ENCODE measurements around the gene OLFM3. TPM values are rescaled to one million over a fixed set of nuclear protein-coding genes. Genes with fewer than 3 reads are reported as not detected.

The OLFM3 gene
- total RNA-seq, 1 donor from 2014 or later: 7.5 TPM

- Mint-ChIP-seq H3K27me3 (ENCODE audit: low read depth) (no peaks in the 10 kb centered on the region), H3K4me3 (no peak overlapping the region), H3K27ac (peak overlapping the region; percentile 60), H3K36me3 (no peaks in the 10 kb centered on the region), H3K9me3 (peaks cover 28% of the 10 kb centered on the region), H3K4me1 (peaks cover 3% of the 10 kb centered on the region)
- DNase-seq (ENCODE audit: low spot score in 2 of 2, unreplicated experiment in 2 of 2): no peak
- no peak for TF ChIP-seq CTCF (IDR thresholded peaks at IDR 0.05; ENCODE audit: unreplicated experiment)
Measured at GRCh38 chr1:101756411-101756810, 240.3 kb downstream of the OLFM3 start.

Measured in mesothelial cell of epicardium (in vitro differentiated cells).